Measurements from ENCODE around the gene PRSS1. TPM values are rescaled to one million over a fixed set of nuclear protein-coding genes. Genes with fewer than 3 reads are reported as not detected.

The PRSS1 gene
- total RNA-seq, 1 experiment from 2014 or later: 7.3 TPM

GRCh38 chr7:142802301-142802700 is 53.0 kb downstream of the PRSS1 start:
- ChIA-PET CTCF (no interaction called here), POLR2A (no interaction called here)
- ATAC-seq (no peak), DNase-seq (ENCODE audit: low read depth, low spot score) (no peak)
- H3K4me3 ChIP-seq (ENCODE audit: low read depth in 2 of 2, low read length in 2 of 2): no peak overlapping the region
- H3K4me1 ChIP-seq (ENCODE audit: control insufficient read depth, insufficient read depth, low read length): no peaks in the 10 kb centered on the region
- intact Hi-C loops (cut with micrococcal nuclease; ENCODE audit: unreplicated experiment) (no loop called here), in situ Hi-C loops (cut with HindIII; ENCODE audit: low pct_unique_long_range_greater_than_20kb, low sequenced_read_pairs) (no loop called here)
- no peak overlapping the region for H3K27ac ChIP-seq (ENCODE audit: low read length)
- H3K9me3 ChIP-seq (ENCODE audit: control insufficient read depth, insufficient read depth, low read depth, low read length): no peaks in the 10 kb centered on the region
- BruUV-seq (replicated peaks): no TSS peak
- TF ChIP-seq TCF7L2 (IDR thresholded peaks at IDR 0.05; ENCODE audit: low read depth, low read length) (no peak), REST (IDR thresholded peaks at IDR 0.05; ENCODE audit: insufficient read depth in 1 of 2, low read depth in 2 of 2, low read length in 1 of 2) (no peak), CTCF (IDR thresholded peaks at IDR 0.05) (no peak), SIN3A (IDR thresholded peaks at IDR 0.05; ENCODE audit: borderline replicate concordance, insufficient read depth, low read depth, low read length) (no peak), POLR2AphosphoS5 (IDR thresholded peaks at IDR 0.05; ENCODE audit: low read depth, low read length) (no peak)
- H3K27me3 ChIP-seq (ENCODE audit: control insufficient read depth, insufficient read depth, low read length): peaks cover 29% of the 10 kb centered on the region
- H3K36me3 ChIP-seq (ENCODE audit: control insufficient read depth, insufficient read depth, low read length): no peaks in the 10 kb centered on the region

Other genes starting within 250 kb of the PRSS1 start
- 22.4 TPM for gene PRSS2, start 21.5 kb downstream of the PRSS1 start, total RNA-seq (2021; ENCODE audit: unreplicated experiment)
- gene EPHB6, start 105.6 kb downstream of the PRSS1 start, total RNA-seq (2021; ENCODE audit: unreplicated experiment): 0.54 TPM
- not detected for gene TRPV6, start 136.3 kb downstream of the PRSS1 start, total RNA-seq (2021; ENCODE audit: unreplicated experiment)
- not detected for gene TRPV5, start 184.3 kb downstream of the PRSS1 start, total RNA-seq (2021; ENCODE audit: unreplicated experiment)
- not detected for gene LLCFC1, start 190.0 kb downstream of the PRSS1 start, total RNA-seq (2021; ENCODE audit: unreplicated experiment)
- gene KEL, start 212.9 kb downstream of the PRSS1 start, total RNA-seq (2021; ENCODE audit: unreplicated experiment): 0.44 TPM

Measured in Panc1 (cell line).